Breast epithelium (tissue), 3 donors: ENCODE measurements around the gene SEZ6L.

Source experiments
- POLR2A ChIP-seq: fragments of 450-650 bp; IDR thresholded peaks from one replicate; pipeline ENCODE4 v1.6.1; 2016; ENCODE audit warnings: antibody characterized with exemption, mild to moderate bottlenecking, moderate library complexity
- POLR2AphosphoS5 ChIP-seq, 3 donors: sonication (generic); formaldehyde crosslinking; IDR thresholded peaks; one replicate each; pipeline ENCODE4 v1.6.1; 2017; ENCODE audit warnings: antibody characterized with exemption in 3 of 3
- TF ChIP-seq, protein P1 (sequence below), 3 donors: fragments of 450-650 bp; IDR thresholded peaks; one replicate each; pipeline ENCODE4 v1.5.1; 2016 to 2017; ENCODE audit warnings: antibody characterized with exemption in 3 of 3, mild to moderate bottlenecking in 3 of 3, moderate library complexity in 3 of 3

DNA sequence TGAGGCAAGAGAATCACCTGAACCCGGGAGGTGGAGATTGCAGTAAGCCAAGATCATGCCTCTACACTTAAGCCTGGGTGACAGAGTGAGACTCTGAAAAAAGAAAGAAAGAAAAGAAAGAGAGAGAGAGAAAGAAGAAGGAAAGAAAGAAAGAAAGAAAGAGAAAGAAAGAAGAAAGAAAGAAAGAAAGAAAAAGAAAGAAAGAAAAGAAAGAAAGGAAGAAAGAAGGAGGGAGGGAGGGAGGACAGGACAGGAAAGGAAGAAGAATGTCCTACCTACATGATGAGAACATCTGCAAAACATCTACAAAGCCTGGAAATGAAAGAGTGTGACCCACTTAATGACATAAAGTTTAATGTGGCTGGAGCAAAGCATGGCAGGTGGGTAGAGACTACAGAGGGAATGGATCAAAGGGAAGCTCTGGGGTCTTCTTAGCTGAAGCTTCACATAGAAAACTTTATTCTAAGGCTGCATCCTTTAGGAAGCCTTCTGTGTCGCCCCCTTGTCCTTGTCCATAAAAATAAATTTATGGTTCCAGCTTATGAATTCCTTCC, 147.5 kb downstream of the SEZ6L start:
- TF ChIP-seq, protein P1, sequence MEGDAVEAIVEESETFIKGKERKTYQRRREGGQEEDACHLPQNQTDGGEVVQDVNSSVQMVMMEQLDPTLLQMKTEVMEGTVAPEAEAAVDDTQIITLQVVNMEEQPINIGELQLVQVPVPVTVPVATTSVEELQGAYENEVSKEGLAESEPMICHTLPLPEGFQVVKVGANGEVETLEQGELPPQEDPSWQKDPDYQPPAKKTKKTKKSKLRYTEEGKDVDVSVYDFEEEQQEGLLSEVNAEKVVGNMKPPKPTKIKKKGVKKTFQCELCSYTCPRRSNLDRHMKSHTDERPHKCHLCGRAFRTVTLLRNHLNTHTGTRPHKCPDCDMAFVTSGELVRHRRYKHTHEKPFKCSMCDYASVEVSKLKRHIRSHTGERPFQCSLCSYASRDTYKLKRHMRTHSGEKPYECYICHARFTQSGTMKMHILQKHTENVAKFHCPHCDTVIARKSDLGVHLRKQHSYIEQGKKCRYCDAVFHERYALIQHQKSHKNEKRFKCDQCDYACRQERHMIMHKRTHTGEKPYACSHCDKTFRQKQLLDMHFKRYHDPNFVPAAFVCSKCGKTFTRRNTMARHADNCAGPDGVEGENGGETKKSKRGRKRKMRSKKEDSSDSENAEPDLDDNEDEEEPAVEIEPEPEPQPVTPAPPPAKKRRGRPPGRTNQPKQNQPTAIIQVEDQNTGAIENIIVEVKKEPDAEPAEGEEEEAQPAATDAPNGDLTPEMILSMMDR (IDR thresholded peaks at IDR 0.05): no peak
- TF ChIP-seq POLR2A (no peak), POLR2AphosphoS5 (IDR thresholded peaks at IDR 0.05) (no peak)
